Stomach smooth muscle (tissue), 2 donors: ENCODE measurements around the gene ETHE1.

Experiments
- H3K27ac ChIP-seq: one replicate; pipeline ENCODE4 v1.7.0; 2013; ENCODE audit warnings: mild to moderate bottlenecking, low read length, inconsistent platforms
- H3K27me3 ChIP-seq, 2 donors: one replicate each; pipeline ENCODE4 v1.7.0; 2013; ENCODE audit warnings: low read length in 2 of 2; ENCODE audit not compliant: insufficient read depth in 2 of 2, control insufficient read depth in 1 of 2
- H3K36me3 ChIP-seq, 2 donors: one replicate each; pipeline ENCODE4 v1.7.0; 2013; ENCODE audit warnings: low read length in 2 of 2; ENCODE audit not compliant: control insufficient read depth in 2 of 2, insufficient read depth in 2 of 2
- H3K4me1 ChIP-seq: one replicate; pipeline ENCODE4 v1.7.0; 2013; ENCODE audit warnings: low read length; ENCODE audit not compliant: control insufficient read depth, insufficient read depth
- H3K4me3 ChIP-seq, 2 donors: one replicate each; pipeline ENCODE4 v1.7.0; 2013; ENCODE audit warnings: low read length in 2 of 2
- H3K9ac ChIP-seq, 2 donors: one replicate each; pipeline ENCODE4 v1.7.0; 2013; ENCODE audit warnings: low read length in 2 of 2, mild to moderate bottlenecking in 1 of 2
- H3K9me3 ChIP-seq, 2 donors: one replicate each; pipeline ENCODE4 v1.7.0; 2013; ENCODE audit warnings: low read length in 2 of 2; ENCODE audit not compliant: control insufficient read depth in 2 of 2
- donor health status: healthy.
- donor health status: Pancreatic carcinoma.

The ETHE1 gene

DNA sequence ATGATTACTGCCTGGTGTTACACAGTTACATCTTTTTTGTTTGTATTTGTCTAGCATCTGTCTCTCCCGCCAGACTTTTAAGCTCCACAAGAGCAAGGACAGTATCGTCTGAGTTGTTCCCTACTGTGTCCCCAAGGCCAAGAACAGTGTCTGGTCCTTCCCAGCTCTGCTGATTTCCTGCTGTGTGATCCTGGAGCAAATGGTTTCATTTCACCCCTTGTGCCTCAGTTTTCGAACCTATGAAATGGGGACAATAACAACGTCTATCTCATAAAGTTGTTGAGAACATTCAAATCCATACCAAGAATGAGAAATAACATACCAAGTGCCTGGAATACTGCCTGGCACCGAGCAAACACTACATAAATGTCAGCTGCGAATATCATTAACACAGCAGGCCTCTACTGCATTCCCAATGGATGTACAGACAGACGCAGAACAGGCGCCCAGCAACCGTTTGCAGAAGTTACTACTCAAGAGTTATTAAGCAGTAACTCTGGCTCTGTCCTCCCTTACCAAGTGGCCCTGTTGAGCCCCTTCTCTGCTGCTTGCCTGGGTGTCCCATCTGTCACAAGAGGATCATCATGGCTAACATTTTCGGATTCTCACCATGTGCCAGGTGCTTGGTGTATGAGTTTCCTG lies 36.9 kb upstream of the ETHE1 start:
- H3K36me3 ChIP-seq: peaks cover 8 to 11% of the 10 kb centered on the region in 2 donors
- H3K9me3 ChIP-seq: no peaks in the 10 kb centered on the region
- no peak overlapping the region for H3K27ac ChIP-seq
- no peaks in the 10 kb centered on the region for H3K27me3 ChIP-seq
- no peak overlapping the region for H3K4me3 ChIP-seq
- H3K4me1 ChIP-seq: peaks cover 18% of the 10 kb centered on the region
- no peak overlapping the region for H3K9ac ChIP-seq

DNA sequence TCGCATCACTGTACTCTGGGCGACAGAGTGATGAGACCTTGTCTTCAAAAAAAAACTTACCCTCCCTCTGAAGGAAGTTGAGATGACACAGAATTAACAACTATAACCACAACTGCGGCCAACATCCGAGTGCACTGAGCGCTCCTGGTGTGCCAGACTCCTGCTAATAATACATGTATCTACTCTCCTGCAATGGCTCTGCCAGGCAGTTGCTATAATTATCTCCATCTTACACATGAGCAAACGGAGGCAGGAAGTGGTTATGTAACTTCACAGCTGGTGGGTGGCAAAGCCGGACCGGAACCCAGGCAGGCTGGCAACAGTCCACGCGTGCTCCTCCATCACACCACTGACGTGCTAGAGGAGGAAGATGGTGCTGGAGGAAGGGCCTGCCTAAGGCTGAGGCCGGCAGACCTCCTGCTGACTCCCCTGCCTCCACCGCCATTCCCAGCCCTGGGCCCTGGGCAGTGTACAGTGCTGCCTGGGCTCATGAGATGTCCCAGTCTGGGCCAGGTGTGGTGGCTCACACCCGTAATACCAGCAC lies 35.8 kb upstream of the ETHE1 start:
- peak overlapping the region in 1 of 2 donors; percentile 40 for H3K4me3 ChIP-seq
- peaks cover 10 to 11% of the 10 kb centered on the region in 2 donors for H3K36me3 ChIP-seq
- peak overlapping the region; percentile 62 for H3K27ac ChIP-seq
- no peaks in the 10 kb centered on the region for H3K27me3 ChIP-seq
- H3K4me1 ChIP-seq: peaks cover 18% of the 10 kb centered on the region
- no peak overlapping the region for H3K9ac ChIP-seq
- no peaks in the 10 kb centered on the region for H3K9me3 ChIP-seq

DNA sequence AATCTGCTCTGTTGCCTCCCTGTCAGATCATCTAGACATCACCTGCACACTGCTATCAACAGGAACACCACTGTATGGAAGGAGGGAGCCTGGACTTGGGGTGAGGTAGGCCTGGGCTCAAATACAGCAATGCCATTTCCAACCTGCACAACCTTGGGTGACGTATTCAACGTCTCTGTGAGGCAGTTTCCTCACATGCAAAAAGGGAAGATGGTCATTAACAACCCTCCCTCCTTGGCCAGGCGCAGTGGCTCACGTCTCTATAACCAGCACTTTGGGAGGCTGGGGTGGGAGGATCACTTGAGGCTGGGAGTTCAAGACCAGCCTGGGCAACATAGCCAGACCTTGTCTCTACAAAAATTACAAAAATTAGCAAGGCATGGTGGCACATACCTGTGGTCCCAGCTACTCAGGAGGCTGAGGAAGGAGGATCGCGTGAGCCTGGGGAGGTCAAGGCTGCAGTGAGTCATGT lies 35.3 kb upstream of the ETHE1 start:
- peak overlapping the region; percentile 62 for H3K27ac ChIP-seq
- peaks cover 18% of the 10 kb centered on the region for H3K4me1 ChIP-seq
- H3K9ac ChIP-seq: no peak overlapping the region
- no peaks in the 10 kb centered on the region for H3K27me3 ChIP-seq
- peaks cover 11 to 13% of the 10 kb centered on the region in 2 donors for H3K36me3 ChIP-seq
- no peaks in the 10 kb centered on the region for H3K9me3 ChIP-seq
- peak overlapping the region in 1 of 2 donors; percentile 40 for H3K4me3 ChIP-seq

DNA sequence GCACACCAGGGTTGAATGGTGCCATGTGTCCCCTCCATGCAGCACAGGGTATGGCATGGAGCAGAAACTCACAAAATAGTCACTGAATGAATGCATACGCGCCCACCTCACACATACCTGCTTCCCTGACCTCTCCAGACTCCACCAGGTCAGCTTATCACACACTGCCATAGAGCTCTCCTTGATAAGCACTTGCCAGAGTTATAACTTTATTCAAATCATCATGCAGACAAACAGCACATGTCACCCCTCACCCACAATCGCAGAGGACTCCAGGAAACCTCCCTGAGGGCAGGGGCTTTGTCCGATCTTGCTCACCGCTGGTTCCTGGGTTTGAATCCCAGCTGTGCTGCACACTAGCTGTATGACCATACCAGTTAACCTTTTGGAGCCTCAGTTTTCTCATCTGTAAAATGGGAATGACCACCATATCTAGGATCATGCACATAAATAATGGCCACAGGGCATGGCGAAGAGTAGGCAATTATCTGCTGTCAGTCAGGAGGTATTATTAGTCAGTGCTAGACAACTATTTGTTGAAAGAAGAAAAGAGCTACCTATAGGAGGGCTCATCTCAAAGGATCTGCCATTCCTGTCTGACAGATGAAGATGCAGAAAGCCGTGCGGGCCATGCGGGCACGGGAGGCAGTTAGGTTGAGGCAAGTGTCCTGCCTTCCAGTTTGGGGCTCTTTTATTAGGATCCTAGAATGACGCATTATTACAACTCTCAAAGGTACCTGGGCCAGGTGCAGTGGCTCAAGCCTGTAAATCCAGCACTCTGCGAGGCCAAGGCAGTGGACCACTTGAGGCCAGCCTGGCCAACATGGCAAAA lies 34.4 kb upstream of the ETHE1 start:
- Histone ChIP-seq H3K36me3 (peaks cover 11 to 13% of the 10 kb centered on the region in 2 donors), H3K4me1 (peaks cover 18% of the 10 kb centered on the region), H3K27me3 (no peaks in the 10 kb centered on the region), H3K27ac (no peak overlapping the region), H3K9ac (peak overlapping the region in 1 of 2 donors; percentile 21), H3K9me3 (no peaks in the 10 kb centered on the region), H3K4me3 (no peak overlapping the region)

DNA sequence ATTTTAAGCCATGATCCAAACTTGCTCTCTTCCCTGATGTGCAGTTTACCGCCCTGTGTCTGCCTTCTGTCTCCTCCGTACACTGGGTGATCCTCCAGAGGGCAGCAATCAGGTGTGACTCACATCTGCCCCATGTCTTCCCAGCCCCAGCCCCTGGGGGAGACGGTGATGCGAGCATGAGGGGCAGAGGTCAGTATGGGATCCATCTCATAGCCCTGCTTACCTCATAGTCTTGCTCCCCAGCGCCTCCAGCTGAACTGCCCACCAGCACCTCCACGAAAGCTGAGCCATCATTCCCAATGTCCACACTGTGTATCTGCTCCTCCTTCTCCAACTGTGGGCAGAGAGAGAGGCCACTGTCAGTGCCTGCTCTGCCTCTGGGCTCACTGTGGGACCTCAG lies 33.7 kb upstream of the ETHE1 start:
- H3K4me3 ChIP-seq: no peak overlapping the region
- no peak overlapping the region for H3K9ac ChIP-seq
- H3K4me1 ChIP-seq: peaks cover 18% of the 10 kb centered on the region
- H3K36me3 ChIP-seq: peaks cover 11 to 17% of the 10 kb centered on the region in 2 donors
- H3K27me3 ChIP-seq: no peaks in the 10 kb centered on the region
- H3K9me3 ChIP-seq: no peaks in the 10 kb centered on the region
- no peak overlapping the region for H3K27ac ChIP-seq

DNA sequence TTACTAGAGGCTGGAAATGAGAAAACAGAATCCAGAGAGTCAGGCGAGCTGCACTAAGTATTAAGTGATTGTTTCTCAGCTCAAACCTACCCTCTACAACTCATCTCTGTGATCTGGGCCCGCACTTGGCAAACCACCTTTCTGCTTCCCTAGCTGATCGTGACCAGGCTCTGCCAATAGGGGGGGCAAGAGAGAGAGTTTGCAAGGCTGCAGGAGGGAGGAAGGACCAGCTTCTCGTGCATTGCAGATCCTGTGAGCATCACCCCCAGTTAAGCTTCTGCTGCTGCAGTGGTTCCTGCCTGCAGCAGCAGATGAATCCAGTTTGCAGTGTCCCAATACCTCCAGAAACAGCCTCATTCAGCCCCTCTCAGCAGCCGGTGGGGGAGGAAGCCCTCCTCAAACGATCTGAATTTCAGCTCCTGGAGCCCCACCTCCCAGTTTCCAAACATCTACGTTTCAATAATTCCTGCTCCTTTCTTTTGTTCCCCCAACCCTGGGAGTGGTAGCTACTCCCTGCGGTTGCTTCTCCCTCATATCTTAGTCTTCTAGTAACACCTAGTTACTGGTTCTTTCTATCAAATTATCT lies 28.3 kb upstream of the ETHE1 start:
- Histone ChIP-seq H3K9ac (no peak overlapping the region), H3K27me3 (no peaks in the 10 kb centered on the region), H3K27ac (no peak overlapping the region), H3K36me3 (peaks cover 30 to 43% of the 10 kb centered on the region in 2 donors), H3K4me3 (no peak overlapping the region), H3K4me1 (no peaks in the 10 kb centered on the region), H3K9me3 (no peaks in the 10 kb centered on the region)

DNA sequence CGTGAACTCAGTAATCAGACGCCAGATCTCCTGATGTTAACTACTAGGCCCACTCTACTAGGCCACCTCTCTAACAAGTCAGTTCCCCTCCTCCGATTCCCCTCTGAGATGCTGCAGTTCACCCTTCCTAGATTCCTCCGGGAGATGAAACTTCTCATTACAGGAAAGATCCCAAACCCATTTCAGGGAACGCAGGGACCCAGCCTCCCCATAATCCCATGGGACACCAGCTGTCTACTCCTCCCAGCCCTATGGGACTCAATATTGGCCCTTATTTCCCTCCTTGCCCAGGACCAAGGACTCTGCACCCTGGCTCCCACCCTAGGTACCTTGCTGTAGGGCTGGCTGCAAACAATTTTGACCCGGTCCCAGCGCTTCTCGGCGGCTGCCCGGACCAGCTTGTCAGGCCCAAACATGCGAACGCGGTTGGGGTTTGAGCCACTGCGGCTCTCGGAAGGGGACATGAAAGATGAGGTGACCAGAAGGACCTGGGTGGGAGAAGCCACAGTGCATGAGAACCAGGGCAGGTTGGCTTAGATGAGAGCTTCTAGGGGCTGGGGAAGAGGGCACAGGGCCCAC lies 27.4 kb upstream of the ETHE1 start:
- Histone ChIP-seq H3K9ac (no peak overlapping the region), H3K36me3 (peaks cover 39 to 45% of the 10 kb centered on the region in 2 donors)

DNA sequence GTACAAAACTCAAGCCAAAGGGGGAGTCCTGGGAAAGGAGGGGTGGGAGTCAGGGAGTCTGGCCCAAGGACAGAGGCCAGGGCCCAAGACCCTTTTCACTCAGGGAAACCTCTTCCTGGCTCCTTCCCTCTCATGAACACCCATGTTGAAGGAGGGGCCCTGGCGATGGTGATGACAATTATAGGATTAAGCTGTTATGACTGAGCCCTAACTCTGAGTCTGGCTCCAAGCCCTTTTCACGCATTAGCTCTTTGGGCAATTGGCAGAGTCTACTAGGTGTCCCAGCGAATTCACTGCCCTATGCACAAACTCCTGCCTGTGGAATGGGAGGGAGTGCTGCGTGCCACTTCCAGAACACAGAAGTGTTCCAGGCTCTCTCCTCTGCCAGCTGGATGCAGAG lies 26.7 kb upstream of the ETHE1 start:
- H3K27ac ChIP-seq: no peak overlapping the region
- H3K36me3 ChIP-seq: peaks cover 40 to 46% of the 10 kb centered on the region in 2 donors
- no peaks in the 10 kb centered on the region for H3K27me3 ChIP-seq
- no peaks in the 10 kb centered on the region for H3K9me3 ChIP-seq
- no peaks in the 10 kb centered on the region for H3K4me1 ChIP-seq
- H3K9ac ChIP-seq: no peak overlapping the region
- no peak overlapping the region for H3K4me3 ChIP-seq

More for the DNA sequence above, 27.4 kb upstream of the ETHE1 start:
- H3K27ac ChIP-seq: no peak overlapping the region
- no peaks in the 10 kb centered on the region for H3K4me1 ChIP-seq
- no peaks in the 10 kb centered on the region for H3K9me3 ChIP-seq
- H3K4me3 ChIP-seq: no peak overlapping the region
- H3K27me3 ChIP-seq: no peaks in the 10 kb centered on the region

DNA sequence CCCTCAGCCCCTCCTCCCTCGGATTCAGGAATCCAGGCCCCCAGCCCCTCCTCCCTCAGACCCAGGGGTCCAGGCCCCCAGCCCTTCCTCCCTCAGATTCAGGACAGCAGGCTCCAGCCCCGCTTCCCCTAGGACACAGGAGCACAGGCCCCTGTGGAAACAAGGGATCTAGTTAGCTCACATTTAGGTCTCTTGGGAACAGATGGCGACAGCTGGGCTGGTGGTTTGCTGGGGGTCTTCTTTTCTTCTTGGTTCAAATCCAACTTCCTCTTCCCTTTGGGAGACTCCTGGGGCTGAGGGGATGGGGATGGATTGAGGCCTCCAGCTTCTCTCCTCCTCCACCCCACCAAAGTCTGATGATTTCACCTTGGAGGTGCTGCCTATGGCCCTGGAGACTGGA lies 25.6 kb upstream of the ETHE1 start:
- Histone ChIP-seq H3K4me1 (no peaks in the 10 kb centered on the region), H3K9me3 (no peaks in the 10 kb centered on the region), H3K9ac (no peak overlapping the region), H3K4me3 (no peak overlapping the region), H3K27ac (no peak overlapping the region), H3K27me3 (no peaks in the 10 kb centered on the region), H3K36me3 (peaks cover 40 to 44% of the 10 kb centered on the region in 2 donors)

DNA sequence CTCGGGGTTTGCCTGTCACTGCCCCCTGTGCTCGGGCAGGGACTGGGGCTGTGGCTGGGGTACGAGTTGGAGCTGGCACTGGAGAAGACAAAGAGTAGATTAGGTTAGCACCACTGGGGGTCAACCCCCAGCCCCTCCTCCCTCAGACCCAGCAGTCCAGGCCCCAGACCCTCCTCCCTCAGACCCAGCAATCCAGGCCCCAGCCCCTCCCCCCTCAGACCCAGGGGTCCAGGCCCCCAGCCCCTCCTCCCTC lies 25.1 kb upstream of the ETHE1 start:
- Histone ChIP-seq H3K4me1 (no peaks in the 10 kb centered on the region), H3K36me3 (peaks cover 40 to 42% of the 10 kb centered on the region in 2 donors)

More for the DNA sequence above, 25.1 kb upstream of the ETHE1 start:
- H3K9ac ChIP-seq: no peak overlapping the region
- H3K27me3 ChIP-seq: no peaks in the 10 kb centered on the region
- H3K4me3 ChIP-seq: no peak overlapping the region
- H3K27ac ChIP-seq: no peak overlapping the region
- no peaks in the 10 kb centered on the region for H3K9me3 ChIP-seq
